NCI-H1417 treated with DMSO at 0.1 percent for 48 hours (cell line): ENCODE data around the gene CRHR2.

ENCODE experiments used
- DNase-seq: peaks from one replicate; lab custom pipeline; 2025; lab: John Stamatoyannopoulos, UW

CRHR2 gene

DNA sequence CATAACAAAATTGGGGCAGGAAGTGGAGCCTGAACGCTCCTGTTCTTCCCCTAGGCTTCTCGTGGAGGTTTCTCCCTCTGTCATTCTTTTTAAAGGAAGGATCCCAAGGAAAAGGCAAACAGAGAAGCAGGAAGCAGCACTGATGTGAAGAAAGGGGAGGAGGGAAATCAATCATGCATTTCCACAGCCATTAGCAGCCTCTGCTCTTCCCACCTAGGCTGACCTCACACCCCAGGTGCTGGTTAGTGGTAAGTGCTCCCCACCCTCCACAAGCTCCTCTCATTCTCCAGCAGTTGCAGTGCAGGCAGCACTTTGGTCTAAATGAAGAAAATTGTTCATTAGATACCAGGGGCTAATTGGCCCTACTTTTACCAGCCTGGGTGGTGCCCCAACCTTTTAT, 2.6 kb downstream of the CRHR2 start:
- no peak for DNase-seq

DNA sequence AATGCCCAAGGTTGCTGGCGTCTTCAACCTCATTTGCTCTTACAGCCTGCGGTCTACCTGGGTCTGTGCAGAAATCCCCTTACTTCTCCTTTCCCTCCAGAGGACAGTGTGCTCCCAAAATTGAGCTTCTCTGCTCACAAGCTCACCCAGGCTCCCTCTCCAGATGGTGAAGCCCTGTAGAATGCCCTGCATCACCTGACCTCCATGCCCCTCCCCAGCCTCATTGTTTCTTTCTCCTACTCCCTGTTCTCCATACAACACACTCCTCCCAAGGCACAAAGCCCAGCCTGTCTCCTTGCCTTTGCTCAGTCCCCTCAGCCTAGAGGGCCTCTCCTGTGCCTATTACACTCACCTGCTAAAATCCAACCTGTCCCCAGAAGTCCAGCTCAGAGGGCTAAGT, 3.5 kb downstream of the CRHR2 start:
- no peak for DNase-seq

GRCh38 chr7:30674876-30675275, 7.4 kb downstream of the CRHR2 start:
- no peak for DNase-seq

DNA sequence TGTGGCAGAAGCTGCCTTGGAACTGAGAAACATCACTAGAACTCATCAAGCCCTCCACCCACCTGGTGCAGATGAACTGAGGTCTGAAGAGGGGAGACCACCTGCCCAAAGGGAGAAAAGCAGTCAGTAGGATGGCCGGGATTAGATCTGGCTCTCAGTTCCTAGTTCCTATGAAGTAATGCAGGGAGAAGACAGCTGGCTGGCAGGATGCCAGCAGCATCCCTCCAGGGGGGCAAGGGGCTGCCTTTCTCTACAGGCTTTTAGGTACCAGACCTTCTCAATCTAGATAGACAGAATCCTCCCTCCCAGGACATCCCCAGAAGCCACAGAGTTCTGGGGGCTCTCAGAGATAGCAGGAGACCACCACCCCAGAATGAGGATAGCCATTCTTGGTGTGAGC, 7.8 kb downstream of the CRHR2 start:
- no peak for DNase-seq

DNA sequence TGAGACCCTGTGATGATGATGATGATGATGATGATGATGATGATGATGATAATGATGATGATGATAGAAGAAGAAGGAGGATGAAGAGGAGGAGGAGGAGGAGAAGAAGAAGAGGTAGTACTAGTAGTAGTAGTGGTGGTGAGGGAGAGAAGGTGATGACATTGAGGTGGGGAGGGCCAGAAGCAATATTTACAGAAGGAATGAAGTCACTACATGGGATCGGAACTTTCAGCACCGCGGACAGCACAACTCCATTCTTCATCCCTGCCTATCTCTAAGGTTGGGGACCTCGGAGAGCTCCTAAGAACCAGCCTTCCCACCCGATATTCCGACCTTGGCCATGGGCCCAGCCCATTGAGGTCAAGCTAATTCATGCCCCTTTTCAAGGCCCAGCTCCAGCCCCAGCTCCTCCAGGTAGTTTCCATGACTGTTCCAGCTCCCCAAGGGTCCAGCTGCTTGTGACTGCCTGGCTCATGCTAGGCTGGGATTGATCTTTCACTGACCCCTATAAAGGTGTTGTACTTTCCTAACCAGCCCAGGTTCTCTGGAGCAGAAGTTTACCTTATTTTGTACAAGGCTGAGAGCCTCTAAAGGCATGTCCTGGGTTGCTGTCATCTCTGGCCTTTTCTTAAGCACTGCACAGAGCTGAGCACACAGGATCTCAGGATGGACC, 10.3 kb downstream of the CRHR2 start:
- DNase-seq: no peak

DNA sequence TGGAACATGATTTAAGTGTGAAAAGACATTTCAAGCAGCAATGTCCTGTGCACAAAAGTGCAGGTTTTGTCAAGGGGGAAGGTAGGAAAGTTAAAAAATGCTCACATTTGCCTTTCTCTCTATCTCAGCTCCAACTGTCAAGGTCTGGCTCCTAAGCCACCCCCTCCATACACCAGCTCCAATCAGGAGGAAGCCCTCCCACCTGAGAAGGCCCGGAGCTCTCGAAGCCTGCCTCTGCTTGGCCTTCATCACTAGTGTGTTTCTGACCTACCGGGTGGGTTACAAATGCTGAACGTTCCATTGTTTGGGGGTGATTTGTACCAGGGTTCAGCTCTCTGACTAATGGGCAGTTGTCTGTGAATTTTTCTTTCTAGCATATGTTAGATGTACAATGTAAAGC, 14.2 kb downstream of the CRHR2 start:
- DNase-seq: no peak

DNA sequence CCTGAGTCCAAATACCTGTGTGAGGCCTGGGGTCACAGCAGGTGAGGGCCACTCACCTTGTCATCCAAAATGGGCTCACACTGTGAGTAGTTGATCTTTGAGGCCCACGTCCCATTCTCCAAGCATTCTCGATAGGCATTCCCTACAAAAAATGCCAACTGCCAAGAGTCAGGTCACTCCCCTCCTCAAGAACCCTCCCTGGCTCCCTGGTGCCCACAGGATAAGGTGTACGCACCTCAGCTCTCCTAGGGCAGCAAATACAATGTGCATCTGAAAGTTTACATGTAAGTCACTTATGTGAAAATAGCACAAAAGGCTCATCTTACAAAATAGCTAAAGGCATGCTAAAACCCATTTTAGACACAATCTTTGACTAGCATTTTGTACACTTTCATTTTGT, 15.1 kb downstream of the CRHR2 start:
- DNase-seq: no peak

DNA sequence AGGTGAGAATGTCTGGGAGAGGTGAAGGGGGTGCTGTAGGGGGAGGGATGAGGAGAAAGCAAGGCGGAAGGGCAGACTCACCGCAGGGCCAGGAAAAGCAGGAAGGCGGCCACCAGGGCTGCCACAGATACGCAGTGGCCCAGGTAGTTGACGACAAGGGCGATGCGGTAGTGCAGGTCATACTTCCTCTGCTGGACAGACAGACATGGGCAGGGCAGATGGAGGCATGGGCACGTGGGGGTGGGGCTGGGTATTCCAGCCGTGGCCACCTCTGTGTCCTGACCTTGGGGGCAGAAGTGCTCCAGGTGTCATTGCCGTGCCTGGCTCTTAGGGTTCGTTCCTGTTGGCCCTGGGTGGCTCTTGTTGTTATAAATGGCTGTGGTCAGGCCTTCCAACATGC, 16.8 kb downstream of the CRHR2 start:
- DNase-seq: no peak

- DNase-seq: no peak
These were observed 17.2 kb downstream of the CRHR2 start for GRCh38 chr7:30665043-30665442.

DNA sequence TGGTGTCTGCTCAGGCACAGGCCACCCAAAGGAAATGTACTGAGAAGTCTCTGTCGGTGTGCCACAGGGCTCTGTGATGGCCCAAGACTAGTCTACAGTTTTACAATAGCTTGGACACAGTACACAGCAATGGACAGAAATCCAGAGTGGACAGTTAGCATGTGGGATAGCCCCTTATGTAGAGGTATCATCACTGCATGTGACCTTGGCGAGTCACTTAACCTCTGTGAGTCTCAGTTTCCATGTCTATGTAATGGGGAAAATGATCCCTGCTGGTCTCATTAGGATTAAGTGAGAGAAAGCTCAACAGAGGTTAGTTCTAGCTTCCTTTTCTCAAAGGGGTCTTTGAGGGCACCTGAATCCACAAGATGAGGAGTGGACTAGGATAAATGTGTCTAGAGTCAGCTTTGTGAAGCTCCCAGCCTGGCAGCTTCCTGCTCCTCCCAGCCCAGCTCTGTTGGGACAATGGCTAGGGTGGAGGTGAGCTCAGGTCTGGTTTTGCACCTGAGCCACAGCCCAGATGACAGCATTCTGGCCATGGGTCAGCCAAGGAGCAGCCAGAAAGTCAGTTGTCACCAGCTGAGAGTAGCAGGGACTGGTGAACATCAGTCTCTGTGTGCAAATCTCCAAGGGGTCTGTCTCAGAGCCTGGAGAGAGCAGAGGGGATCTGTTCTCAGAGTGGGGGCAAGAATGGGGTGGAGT, 17.9 kb downstream of the CRHR2 start:
- no peak for DNase-seq

GRCh38 chr7:30663414-30663813, 18.8 kb downstream of the CRHR2 start:
- no peak for DNase-seq

GRCh38 chr7:30662431-30662939, 19.8 kb downstream of the CRHR2 start:
- no peak for DNase-seq

DNA sequence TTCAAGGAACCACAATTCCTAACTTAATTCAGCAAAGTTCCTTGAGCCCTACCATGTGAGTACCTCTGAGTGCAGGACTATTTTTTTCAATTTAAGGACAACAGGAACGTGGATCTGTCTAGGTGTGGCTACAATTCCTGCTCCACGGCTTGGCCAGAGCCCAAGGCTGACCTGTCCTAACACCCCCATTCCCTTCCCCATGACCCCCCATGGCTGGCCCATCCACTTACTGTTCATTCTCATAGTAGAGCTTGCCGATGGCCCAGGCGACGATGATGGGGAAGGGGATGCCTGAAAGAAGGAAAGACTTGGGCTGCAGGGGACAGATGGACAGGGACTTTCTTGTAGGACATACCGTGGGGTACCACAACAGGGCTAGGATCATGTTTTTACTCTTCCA, 20.3 kb downstream of the CRHR2 start:
- DNase-seq: no peak

DNA sequence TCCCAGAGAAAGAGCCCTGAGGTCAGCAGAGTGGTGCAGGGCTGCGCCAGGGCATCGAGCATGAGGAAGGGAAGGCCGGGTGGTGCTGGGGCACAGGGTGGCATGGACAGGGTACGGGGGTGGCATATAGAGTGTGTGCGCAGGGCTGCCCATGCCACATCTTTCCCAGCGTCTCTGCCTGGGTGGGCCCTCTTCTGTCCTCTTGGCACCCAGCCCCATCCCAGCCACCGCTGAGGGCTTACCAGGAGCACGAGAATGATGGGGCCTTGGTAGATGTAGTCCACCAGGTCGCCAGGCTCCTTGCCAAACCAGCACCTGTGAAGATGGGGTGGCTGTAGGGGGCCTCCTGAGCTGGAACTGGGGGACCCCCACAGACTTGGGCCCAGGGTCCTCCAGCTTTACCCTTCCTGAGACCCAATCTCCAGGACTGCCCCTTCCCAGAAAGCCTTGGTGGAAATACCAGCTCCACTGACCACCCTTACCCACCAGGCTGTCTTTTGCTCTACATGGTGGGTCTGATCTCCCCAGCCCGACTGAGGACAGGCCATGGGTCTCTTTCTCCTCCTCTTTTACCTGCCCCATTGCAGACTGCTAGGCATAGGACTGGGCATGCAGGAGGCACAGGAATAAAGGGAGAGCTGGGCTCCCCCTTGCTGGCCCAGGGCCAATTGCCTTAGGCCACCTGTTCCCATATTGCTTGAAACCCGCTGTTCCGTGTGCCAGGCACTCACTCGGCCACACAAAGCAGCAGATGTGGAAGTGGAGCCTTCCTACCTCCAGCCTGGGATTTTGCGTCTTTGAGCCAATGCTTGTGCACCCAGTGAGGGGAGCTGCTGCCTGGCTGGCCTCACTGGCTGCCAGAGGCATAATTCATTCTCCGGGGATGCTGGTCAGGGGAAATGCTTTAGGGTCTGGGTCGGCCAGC, 21.7 kb downstream of the CRHR2 start:
- no peak for DNase-seq

- no peak for DNase-seq
These were observed 22.9 kb downstream of the CRHR2 start for GRCh38 chr7:30659312-30659711.

DNA sequence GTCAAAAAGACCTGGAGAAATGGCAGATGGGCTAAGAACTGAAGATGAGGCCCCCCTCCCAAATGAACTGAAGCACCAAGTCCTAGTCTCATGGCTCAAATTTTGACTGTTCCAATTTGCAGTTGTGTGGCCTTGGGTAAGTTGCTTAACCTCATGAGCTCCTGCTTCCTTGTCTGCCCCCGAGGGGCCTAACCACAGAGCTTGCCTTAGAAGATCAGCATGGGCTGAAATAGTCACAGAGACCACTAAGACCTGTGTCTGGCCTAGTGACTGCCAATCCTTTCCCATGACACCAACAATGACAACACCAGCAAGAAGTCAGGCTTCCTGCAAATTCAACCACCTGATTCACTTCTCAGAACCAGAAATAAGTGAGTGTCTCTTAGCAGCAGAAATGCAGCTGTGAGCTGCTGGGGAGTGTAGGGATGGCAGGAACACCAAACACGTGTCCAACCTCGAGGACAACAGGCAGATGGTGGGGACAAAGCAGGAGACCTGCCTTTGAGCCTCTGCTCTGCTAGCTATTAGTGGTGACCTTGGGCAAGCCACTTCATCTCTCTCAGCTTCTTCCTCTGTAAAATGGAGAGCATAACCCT, 23.7 kb downstream of the CRHR2 start:
- DNase-seq: no peak

- no peak for DNase-seq
These were observed 25.1 kb downstream of the CRHR2 start for GRCh38 chr7:30657131-30657530.

DNA sequence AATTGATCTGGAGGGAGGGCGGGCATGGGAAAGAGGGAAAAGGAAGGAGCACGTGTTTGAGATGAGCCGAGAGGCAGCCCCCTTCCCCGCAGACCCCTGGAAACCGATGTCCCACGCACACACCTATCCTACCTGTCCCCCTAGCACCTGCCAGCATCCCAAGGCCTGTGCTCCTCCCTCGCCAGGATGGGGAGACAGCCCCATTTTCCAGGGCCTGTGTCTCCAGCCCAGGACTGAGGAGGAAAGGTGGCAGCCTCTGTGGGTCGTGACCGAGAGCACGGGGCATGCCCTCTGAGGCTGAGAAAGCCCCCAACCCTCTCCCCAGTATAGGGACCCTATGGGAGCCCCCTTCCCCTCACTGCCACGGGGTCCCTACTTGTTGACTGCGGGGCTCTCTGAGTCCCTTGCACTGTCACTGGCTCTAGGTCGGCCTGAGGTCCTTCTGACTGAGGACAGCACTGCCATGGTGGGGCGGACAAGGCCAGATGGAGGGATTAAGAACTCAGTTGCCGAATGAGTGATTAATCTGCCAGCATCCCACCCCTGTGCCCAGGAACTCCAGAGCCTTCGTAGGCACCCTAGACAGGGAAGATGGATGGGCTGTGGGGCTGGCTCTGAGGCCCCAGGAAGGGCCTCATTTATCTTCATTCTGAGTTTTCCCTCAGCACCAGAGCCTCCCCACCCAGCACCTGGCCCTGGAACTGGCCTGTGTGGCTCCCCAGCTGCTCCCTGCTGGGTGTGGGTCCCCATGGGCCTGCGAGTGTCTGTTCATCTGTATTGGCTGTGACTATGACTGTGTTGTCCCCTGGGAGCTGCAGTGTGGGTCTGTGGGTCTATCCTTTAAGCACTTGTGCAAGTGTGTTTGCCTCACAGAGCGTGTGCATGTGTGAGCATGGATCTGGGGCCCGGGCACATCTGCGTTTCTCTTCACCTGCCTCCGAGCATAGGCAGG, 26.0 kb downstream of the CRHR2 start:
- no peak for DNase-seq

GRCh38 chr7:30655096-30655970, 26.9 kb downstream of the CRHR2 start:
- DNase-seq: no peak
